GM23338 (cell line): ENCODE measurements around the gene NAE1. TPM values are rescaled to one million over a fixed set of nuclear protein-coding genes. Genes with fewer than 3 reads are reported as not detected.

ENCODE experiments used
- ATAC-seq: fragments of 200-7000 bp; cut with Tn5 transposase; 3 replicates; pipeline ENCODE4 v1.9.1; 2020
- DNase-seq: peaks from one replicate; pipeline ENCODE4 v3.0.0-alpha.2; 2015; ENCODE audit warnings: low spot score
- H2AFZ ChIP-seq: fragments of 200-600 bp; sonication (generic); 2 replicates; pipeline ENCODE4 v1.8.0; 2016; ENCODE audit warnings: antibody characterized with exemption, mild to moderate bottlenecking, moderate library complexity
- H3F3A ChIP-seq: fragments of 200-600 bp; sonication (generic); replicated peaks from 2 replicates; pipeline ENCODE4 v1.8.0; 2017; ENCODE audit warnings: antibody characterized with exemption, mixed run types, low read depth
- H3K27ac ChIP-seq: fragments of 200-600 bp; sonication (generic); 2 replicates; pipeline ENCODE4 v1.6.1; 2016; ENCODE audit warnings: low read depth
- H3K27me3 ChIP-seq: fragments of 200-600 bp; sonication (generic); 2 replicates; pipeline ENCODE4 v1.8.0; 2016; ENCODE audit warnings: mild to moderate bottlenecking, mixed run types, moderate library complexity; ENCODE audit not compliant: insufficient read depth
- H3K36me3 ChIP-seq: fragments of 200-600 bp; sonication (generic); 2 replicates; pipeline ENCODE4 v1.8.0; 2016; ENCODE audit warnings: mild to moderate bottlenecking; ENCODE audit not compliant: insufficient read depth
- H3K4me1 ChIP-seq: fragments of 200-600 bp; sonication (generic); 2 replicates; pipeline ENCODE4 v1.8.0; 2016; ENCODE audit warnings: mild to moderate bottlenecking, moderate library complexity; ENCODE audit not compliant: insufficient read depth
- H3K4me2 ChIP-seq: fragments of 200-600 bp; sonication (generic); 2 replicates; pipeline ENCODE4 v1.7.1; 2017; ENCODE audit warnings: mixed run types
- H3K4me3 ChIP-seq: fragments of 200-600 bp; sonication (generic); 2 replicates; pipeline ENCODE4 v1.6.1; 2016; ENCODE audit warnings: mixed run types
- H3K79me2 ChIP-seq: fragments of 200-600 bp; sonication (generic); replicated peaks from 2 replicates; pipeline ENCODE4 v1.8.0; 2017; ENCODE audit warnings: mild to moderate bottlenecking; ENCODE audit not compliant: insufficient read depth
- H3K9me2 ChIP-seq: fragments of 200-600 bp; sonication (generic); 2 replicates; pipeline ENCODE4 v1.8.0; 2017; ENCODE audit not compliant: insufficient read depth
- H4K20me1 ChIP-seq: fragments of 200-600 bp; sonication (generic); replicated peaks from 2 replicates; pipeline ENCODE4 v1.8.0; 2017; ENCODE audit warnings: mild to moderate bottlenecking; ENCODE audit not compliant: insufficient read depth
- H3K27ac Mint-ChIP-seq: 2 replicates; pipeline ENCODE4 v1.8.0; 2020; ENCODE audit warnings: inconsistent platforms, mild to moderate bottlenecking, moderate library complexity, mixed read lengths
- H3K27me3 Mint-ChIP-seq: 3 replicates; pipeline ENCODE4 v1.8.0; 2022; ENCODE audit warnings: low read depth, mild to moderate bottlenecking, moderate library complexity, mixed read lengths, inconsistent platforms; ENCODE audit not compliant: insufficient read depth, poor library complexity
- H3K36me3 Mint-ChIP-seq: 3 replicates; pipeline ENCODE4 v1.8.0; 2021; ENCODE audit warnings: low read depth, mild to moderate bottlenecking, inconsistent platforms, moderate library complexity, mixed read lengths
- H3K4me1 Mint-ChIP-seq: 3 replicates; pipeline ENCODE4 v1.8.0; 2020; ENCODE audit warnings: mild to moderate bottlenecking, inconsistent platforms, mixed read lengths
- H3K4me3 Mint-ChIP-seq: 3 replicates; pipeline ENCODE4 v1.8.0; 2021; ENCODE audit warnings: moderate library complexity, mild to moderate bottlenecking, inconsistent platforms, mixed read lengths
- H3K9me3 Mint-ChIP-seq: 3 replicates; pipeline ENCODE4 v1.8.0; 2020; ENCODE audit warnings: moderate library complexity, mild to moderate bottlenecking, inconsistent platforms, mixed read lengths
- EZH2 ChIP-seq: fragments of 200-600 bp; sonication (generic); IDR thresholded peaks from one replicate; pipeline ENCODE4 v1.8.0; 2017; ENCODE audit warnings: antibody characterized with exemption, mild to moderate bottlenecking, low read depth; ENCODE audit not compliant: unreplicated experiment
- POLR2AphosphoS5 ChIP-seq: IDR thresholded peaks from 2 replicates; pipeline ENCODE4 v1.6.1; 2016; ENCODE audit warnings: antibody characterized with exemption, low read depth
- polyA plus RNA-seq: library from polyadenylated mRNA; unstranded; fragments of >200 nt; fragmentation: Nextera tagmentation; extraction: Ambion mirVana; gene quantifications from 2 replicates; pipeline ENCODE4 v1.2.1, GENCODE V29; 2016
- total RNA-seq: library from RNA; depleted of rRNA; stranded (reverse); fragments of >200 nt; shearing (Covaris generic); gene quantifications from 2 replicates; pipeline ENCODE4 v1.2.3, GENCODE V29; 2014
- TF ChIP-seq, protein P1 (sequence below): IDR thresholded peaks from 2 replicates; pipeline ENCODE4 v1.6.1; 2016; ENCODE audit warnings: antibody characterized with exemption
- TF ChIP-seq, protein P2 (sequence below): fragments of 250-450 bp; sonication (Bioruptor Pico); IDR thresholded peaks from 2 replicates; pipeline ENCODE4 v1.5.0; 2020; ENCODE audit warnings: mild to moderate bottlenecking, moderate library complexity
- TF ChIP-seq, protein P3 (sequence below), 2 experiments: fragments of 200-600 bp in 1 of 2; sonication (generic) in 1 of 2; conservative IDR thresholded peaks; 2 replicates each; pipeline versions ENCODE4 v1.5.1 to v1.6.1; 2016 to 2017; ENCODE audit warnings: antibody characterized with exemption in 2 of 2, low read depth in 2 of 2, mild to moderate bottlenecking in 2 of 2, moderate library complexity in 1 of 2

The NAE1 gene
- total and polyA plus RNA-seq, 2 experiments from 2014 or later, result 139 to 209 TPM

DNA sequence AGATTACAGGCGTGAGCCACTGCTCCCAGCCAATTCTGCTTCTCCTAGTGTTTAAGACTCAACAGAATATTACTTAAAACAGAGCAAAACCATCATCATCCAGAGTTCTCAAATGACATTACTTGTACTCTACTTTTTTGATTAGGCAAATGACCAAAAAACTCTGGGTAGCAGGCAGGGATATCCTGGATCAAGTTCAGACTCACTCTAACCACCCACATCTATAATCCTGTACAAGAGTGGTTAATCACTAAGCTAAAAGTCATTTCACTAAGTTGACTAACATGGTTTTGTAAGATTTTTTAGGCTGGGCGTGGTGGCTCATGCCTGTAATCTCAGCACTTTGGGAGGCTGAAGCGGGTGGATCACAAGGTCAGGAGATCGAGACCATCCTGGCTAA is 6.8 kb downstream of the NAE1 start (continued):
- TF ChIP-seq EZH2 (no peak), POLR2AphosphoS5 (no peak)

DNA sequence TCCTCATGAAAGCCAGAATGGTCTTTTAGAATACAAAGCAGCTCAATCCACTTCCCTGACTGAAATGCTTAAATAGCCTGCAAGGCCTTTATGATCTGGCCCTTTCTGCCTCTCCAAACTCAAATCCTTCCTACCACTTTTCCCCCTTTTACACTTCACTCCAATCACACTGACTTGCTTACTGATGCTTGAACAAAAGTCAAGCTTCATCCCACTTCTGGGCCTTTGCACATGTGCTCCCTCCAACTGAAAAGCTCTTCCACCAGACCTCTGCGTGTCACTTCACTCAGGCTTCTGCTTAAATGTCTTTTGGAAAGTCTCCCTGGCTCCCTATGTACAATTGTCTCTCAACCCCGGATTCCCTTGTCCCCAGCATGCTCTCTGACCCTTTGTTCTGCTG is 16.0 kb downstream of the NAE1 start:
- Histone ChIP-seq H3K36me3 (peaks cover 61% of the 10 kb centered on the region), H2AFZ (no peak overlapping the region), H3K9me2 (no peaks in the 10 kb centered on the region), H3F3A (no peaks in the 10 kb centered on the region), H3K4me3 (no peak overlapping the region), H3K4me1 (no peaks in the 10 kb centered on the region), H4K20me1 (peaks cover 4% of the 10 kb centered on the region), H3K27me3 (no peaks in the 10 kb centered on the region), H3K27ac (no peak overlapping the region), H3K79me2 (no peaks in the 10 kb centered on the region), H3K4me2 (no peak overlapping the region)
- ATAC-seq (no peak), DNase-seq (no peak)
- Mint-ChIP-seq H3K27me3 (no peaks in the 10 kb centered on the region), H3K4me1 (no peaks in the 10 kb centered on the region), H3K36me3 (peaks cover 89% of the 10 kb centered on the region), H3K9me3 (no peaks in the 10 kb centered on the region), H3K4me3 (no peak overlapping the region), H3K27ac (no peak overlapping the region)
- TF ChIP-seq, protein P1, sequence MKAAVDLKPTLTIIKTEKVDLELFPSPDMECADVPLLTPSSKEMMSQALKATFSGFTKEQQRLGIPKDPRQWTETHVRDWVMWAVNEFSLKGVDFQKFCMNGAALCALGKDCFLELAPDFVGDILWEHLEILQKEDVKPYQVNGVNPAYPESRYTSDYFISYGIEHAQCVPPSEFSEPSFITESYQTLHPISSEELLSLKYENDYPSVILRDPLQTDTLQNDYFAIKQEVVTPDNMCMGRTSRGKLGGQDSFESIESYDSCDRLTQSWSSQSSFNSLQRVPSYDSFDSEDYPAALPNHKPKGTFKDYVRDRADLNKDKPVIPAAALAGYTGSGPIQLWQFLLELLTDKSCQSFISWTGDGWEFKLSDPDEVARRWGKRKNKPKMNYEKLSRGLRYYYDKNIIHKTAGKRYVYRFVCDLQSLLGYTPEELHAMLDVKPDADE, result no peak
- TF ChIP-seq, protein P2, sequence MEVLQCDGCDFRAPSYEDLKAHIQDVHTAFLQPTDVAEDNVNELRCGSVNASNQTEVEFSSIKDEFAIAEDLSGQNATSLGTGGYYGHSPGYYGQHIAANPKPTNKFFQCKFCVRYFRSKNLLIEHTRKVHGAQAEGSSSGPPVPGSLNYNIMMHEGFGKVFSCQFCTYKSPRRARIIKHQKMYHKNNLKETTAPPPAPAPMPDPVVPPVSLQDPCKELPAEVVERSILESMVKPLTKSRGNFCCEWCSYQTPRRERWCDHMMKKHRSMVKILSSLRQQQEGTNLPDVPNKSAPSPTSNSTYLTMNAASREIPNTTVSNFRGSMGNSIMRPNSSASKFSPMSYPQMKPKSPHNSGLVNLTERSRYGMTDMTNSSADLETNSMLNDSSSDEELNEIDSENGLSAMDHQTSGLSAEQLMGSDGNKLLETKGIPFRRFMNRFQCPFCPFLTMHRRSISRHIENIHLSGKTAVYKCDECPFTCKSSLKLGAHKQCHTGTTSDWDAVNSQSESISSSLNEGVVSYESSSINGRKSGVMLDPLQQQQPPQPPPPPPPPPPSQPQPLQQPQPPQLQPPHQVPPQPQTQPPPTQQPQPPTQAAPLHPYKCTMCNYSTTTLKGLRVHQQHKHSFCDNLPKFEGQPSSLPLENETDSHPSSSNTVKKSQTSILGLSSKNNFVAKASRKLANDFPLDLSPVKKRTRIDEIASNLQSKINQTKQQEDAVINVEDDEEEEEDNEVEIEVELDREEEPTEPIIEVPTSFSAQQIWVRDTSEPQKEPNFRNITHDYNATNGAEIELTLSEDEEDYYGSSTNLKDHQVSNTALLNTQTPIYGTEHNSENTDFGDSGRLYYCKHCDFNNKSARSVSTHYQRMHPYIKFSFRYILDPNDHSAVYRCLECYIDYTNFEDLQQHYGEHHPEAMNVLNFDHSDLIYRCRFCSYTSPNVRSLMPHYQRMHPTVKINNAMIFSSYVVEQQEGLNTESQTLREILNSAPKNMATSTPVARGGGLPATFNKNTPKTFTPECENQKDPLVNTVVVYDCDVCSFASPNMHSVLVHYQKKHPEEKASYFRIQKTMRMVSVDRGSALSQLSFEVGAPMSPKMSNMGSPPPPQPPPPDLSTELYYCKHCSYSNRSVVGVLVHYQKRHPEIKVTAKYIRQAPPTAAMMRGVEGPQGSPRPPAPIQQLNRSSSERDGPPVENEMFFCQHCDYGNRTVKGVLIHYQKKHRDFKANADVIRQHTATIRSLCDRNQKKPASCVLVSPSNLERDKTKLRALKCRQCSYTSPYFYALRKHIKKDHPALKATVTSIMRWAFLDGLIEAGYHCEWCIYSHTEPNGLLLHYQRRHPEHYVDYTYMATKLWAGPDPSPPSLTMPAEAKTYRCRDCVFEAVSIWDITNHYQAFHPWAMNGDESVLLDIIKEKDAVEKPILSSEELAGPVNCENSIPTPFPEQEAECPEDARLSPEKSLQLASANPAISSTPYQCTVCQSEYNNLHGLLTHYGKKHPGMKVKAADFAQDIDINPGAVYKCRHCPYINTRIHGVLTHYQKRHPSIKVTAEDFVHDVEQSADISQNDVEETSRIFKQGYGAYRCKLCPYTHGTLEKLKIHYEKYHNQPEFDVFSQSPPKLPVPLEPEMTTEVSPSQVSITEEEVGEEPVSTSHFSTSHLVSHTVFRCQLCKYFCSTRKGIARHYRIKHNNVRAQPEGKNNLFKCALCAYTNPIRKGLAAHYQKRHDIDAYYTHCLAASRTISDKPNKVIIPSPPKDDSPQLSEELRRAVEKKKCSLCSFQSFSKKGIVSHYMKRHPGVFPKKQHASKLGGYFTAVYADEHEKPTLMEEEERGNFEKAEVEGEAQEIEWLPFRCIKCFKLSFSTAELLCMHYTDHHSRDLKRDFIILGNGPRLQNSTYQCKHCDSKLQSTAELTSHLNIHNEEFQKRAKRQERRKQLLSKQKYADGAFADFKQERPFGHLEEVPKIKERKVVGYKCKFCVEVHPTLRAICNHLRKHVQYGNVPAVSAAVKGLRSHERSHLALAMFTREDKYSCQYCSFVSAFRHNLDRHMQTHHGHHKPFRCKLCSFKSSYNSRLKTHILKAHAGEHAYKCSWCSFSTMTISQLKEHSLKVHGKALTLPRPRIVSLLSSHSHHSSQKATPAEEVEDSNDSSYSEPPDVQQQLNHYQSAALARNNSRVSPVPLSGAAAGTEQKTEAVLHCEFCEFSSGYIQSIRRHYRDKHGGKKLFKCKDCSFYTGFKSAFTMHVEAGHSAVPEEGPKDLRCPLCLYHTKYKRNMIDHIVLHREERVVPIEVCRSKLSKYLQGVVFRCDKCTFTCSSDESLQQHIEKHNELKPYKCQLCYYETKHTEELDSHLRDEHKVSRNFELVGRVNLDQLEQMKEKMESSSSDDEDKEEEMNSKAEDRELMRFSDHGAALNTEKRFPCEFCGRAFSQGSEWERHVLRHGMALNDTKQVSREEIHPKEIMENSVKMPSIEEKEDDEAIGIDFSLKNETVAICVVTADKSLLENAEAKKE, result no peak
- TF ChIP-seq, protein P3, sequence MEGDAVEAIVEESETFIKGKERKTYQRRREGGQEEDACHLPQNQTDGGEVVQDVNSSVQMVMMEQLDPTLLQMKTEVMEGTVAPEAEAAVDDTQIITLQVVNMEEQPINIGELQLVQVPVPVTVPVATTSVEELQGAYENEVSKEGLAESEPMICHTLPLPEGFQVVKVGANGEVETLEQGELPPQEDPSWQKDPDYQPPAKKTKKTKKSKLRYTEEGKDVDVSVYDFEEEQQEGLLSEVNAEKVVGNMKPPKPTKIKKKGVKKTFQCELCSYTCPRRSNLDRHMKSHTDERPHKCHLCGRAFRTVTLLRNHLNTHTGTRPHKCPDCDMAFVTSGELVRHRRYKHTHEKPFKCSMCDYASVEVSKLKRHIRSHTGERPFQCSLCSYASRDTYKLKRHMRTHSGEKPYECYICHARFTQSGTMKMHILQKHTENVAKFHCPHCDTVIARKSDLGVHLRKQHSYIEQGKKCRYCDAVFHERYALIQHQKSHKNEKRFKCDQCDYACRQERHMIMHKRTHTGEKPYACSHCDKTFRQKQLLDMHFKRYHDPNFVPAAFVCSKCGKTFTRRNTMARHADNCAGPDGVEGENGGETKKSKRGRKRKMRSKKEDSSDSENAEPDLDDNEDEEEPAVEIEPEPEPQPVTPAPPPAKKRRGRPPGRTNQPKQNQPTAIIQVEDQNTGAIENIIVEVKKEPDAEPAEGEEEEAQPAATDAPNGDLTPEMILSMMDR (conservative IDR thresholded peaks at IDR 0.05; ENCODE audit: low read depth in 2 of 2), result no peak
